ENCODE measurements around the gene ZKSCAN4. TPM values are rescaled to one million over a fixed set of nuclear protein-coding genes. Genes with fewer than 3 reads are reported as not detected.

ZKSCAN4 gene
- total and polyA plus RNA-seq, 10 of the 15 experiments (the other 5 are each of a cell fraction or from before 2014, with no cell fraction given) = 3.0 to 6.5 (median 5.0) TPM

- peak overlapping the region; percentile 71 for H3K9ac ChIP-seq (ENCODE audit: control insufficient read depth, insufficient read depth, low read length)
- H3K27me3 ChIP-seq (replicated peaks in 1 of 2; ENCODE audit: control insufficient read depth in 2 of 2, insufficient read depth in 2 of 2, low read length in 1 of 2) = peaks cover 0 to 3% of the 10 kb centered on the region in 2 experiments; a peak in 2 of 4 replicates
- no peaks in the 10 kb centered on the region for H3K36me3 ChIP-seq (ENCODE audit: control insufficient read depth in 2 of 2, insufficient read depth in 2 of 2, low read length in 1 of 2)
- peak overlapping the region; percentile 99 for H3K4me2 ChIP-seq (ENCODE audit: control insufficient read depth, insufficient read depth)
- ATAC-seq (peak; percentile 84), FAIRE-seq (peak; percentile 54), DNase-seq (ENCODE audit: low read depth, low spot score) (peak; percentile 77)
- in situ Hi-C loops (cut with MboI) (no loop called here), intact Hi-C loops (cut with micrococcal nuclease; ENCODE audit: unreplicated experiment) (loop anchor here (2.0 to 10.0 kb wide), 4 partner anchors 70 to 732 kb away; partner anchors contain the start of gene ZKSCAN8)
- ChIA-PET POLR2A (interaction anchor here (1.3 to 1.7 kb wide), 2 partner anchors 40 to 57 kb away, joined by 3 read pairs; no protein-coding TSS in a partner anchor), CTCF (no interaction called here), RAD21 (ENCODE audit: unreplicated experiment) (interaction anchor here (1.6 kb wide), 1 partner anchor 108 kb away, joined by 3 read pairs; no protein-coding TSS in a partner anchor), SMC1A (ENCODE audit: uncharacterized antibody, unreplicated experiment) (interaction anchor here (0.9 to 1.3 kb wide), 2 partner anchors 136 to 171 kb away, joined by 3 to 4 read pairs; no protein-coding TSS in a partner anchor)
- peak overlapping the region; percentile 75 for H3K4me3 ChIP-seq
- H4K20me1 ChIP-seq (ENCODE audit: control insufficient read depth, insufficient read depth) = no peaks in the 10 kb centered on the region
- no peaks in the 10 kb centered on the region for H3K79me2 ChIP-seq (ENCODE audit: control insufficient read depth, insufficient read depth, low read length)
- peak overlapping the region; percentile 95 for H2AFZ ChIP-seq (ENCODE audit: control insufficient read depth, low read depth, low read length)
- H3K4me1 ChIP-seq (ENCODE audit: control insufficient read depth, insufficient read depth, low read length) = peaks cover 16% of the 10 kb centered on the region
- peak overlapping the region; percentile 48 for H3K27ac ChIP-seq (ENCODE audit: control insufficient read depth, insufficient read depth)
- no peaks in the 10 kb centered on the region for H3K9me3 ChIP-seq (replicated peaks; ENCODE audit: control insufficient read depth, insufficient read depth, low read length)
- no TSS peak for BruUV-seq (replicated peaks)
- under 1% methylated on average over 21 of the region's 21 CpGs for WGBS (ENCODE audit: insufficient coverage, insufficient replicate concordance, low lambda C conversion rate, missing lambda C conversion rate)
- TF ChIP-seq JUNB (IDR thresholded peaks at IDR 0.05) = peak; percentile 60
- peak; percentile 75 for TF ChIP-seq RAD51 (IDR thresholded peaks at IDR 0.05)
- no peak for TF ChIP-seq TCF3 (IDR thresholded peaks at IDR 0.05; ENCODE audit: borderline replicate concordance, insufficient read depth, low read depth, low read length)
- peak in 1 of 2 experiments; percentile 20; a peak in 1 of 4 replicates for TF ChIP-seq BHLHE40 (IDR thresholded peaks at IDR 0.05; ENCODE audit: borderline replicate concordance in 1 of 2, low read depth in 2 of 2, low read length in 1 of 2)
- TF ChIP-seq NR2F1 (conservative IDR thresholded peaks at IDR 0.05) = peak; percentile 23; the same call in 1 of the 2 replicates
- peak; percentile 86 for TF ChIP-seq ATF7 (IDR thresholded peaks at IDR 0.05; ENCODE audit: low read depth)
- TF ChIP-seq GABPA (IDR thresholded peaks at IDR 0.05; ENCODE audit: low read depth) = peak; percentile 53; the same call in 1 of the 2 replicates
- peak; percentile 90 for TF ChIP-seq SREBF2 (IDR thresholded peaks at IDR 0.05; ENCODE audit: low read length)
- TF ChIP-seq BRCA1 (IDR thresholded peaks at IDR 0.05; ENCODE audit: low read depth, low read length) = no peak
- peak; percentile 65; the same call in 1 of the 2 replicates for TF ChIP-seq PKNOX1 (IDR thresholded peaks at IDR 0.05)
- no peak; the same call in 1 of the 2 replicates for TF ChIP-seq DPF2 (IDR thresholded peaks at IDR 0.05)
- peak; percentile 73 for TF ChIP-seq SKIL (IDR thresholded peaks at IDR 0.05; ENCODE audit: low read depth, poor library complexity, severe bottlenecking)
- no peak for TF ChIP-seq SUZ12 (IDR thresholded peaks at IDR 0.05; ENCODE audit: unreplicated experiment)
- 0 out of 2 replicates have a peak, but pooled peaks have one; percentile 6 for TF ChIP-seq PAX5 (IDR thresholded peaks at IDR 0.05; ENCODE audit: borderline replicate concordance, low read depth, low read length)
- TF ChIP-seq MAX (IDR thresholded peaks at IDR 0.05; ENCODE audit: low read depth, low read length) = peak; percentile 33; the same call in 1 of the 2 replicates
- peak; percentile 74; the same call in 1 of the 2 replicates for TF ChIP-seq SMARCA5 (IDR thresholded peaks at IDR 0.05)
- 0 out of 2 replicates have a peak, but pooled peaks have one; percentile 22 for TF ChIP-seq MEF2A (IDR thresholded peaks at IDR 0.05; ENCODE audit: insufficient read depth, low read depth, low read length)
- peak; percentile 47; the same call in 1 of the 2 replicates for TF ChIP-seq NKRF (conservative IDR thresholded peaks at IDR 0.05)
- TF ChIP-seq RUNX3 (IDR thresholded peaks at IDR 0.05; ENCODE audit: low read length) = peak; percentile 75
These were observed 39.4 kb downstream of the ZKSCAN4 start for GRCh38 chr6:28212510-28213212.

Measured in GM12878 (cell line).